Stimulated activated naive CD8-positive, alpha-beta T cell treated with anti-CD3 and anti-CD28 coated beads, Interleukin-15, amount 100 ng/mL, for 72 hours (primary cell): ENCODE data around the gene MAP3K20.
"Not testable (repeated sequence)": the region's sequence is repeated elsewhere in the genome, so short reads cannot be mapped to it uniquely, and the experiment has no call there.

Experiments used
- ATAC-seq: fragments of 150-1000 bp; cut with Tn5 transposase; 2 replicates; pipeline ENCODE4 v1.10.0; 2021; ENCODE audit warnings: mild to moderate bottlenecking, moderate library complexity
- DNase-seq, 2 donors: peaks; one replicate each; pipeline ENCODE4 v3.0.0; 2021 to 2022
- H3K27ac Mint-ChIP-seq, 2 donors: one replicate each; pipeline ENCODE4 v1.8.0; 2022; ENCODE audit warnings: mild to moderate bottlenecking in 2 of 2, mixed read lengths in 2 of 2, moderate library complexity in 2 of 2
- H3K27me3 Mint-ChIP-seq: one replicate; pipeline ENCODE4 v1.8.0; 2022; ENCODE audit warnings: mixed read lengths
- H3K4me1 Mint-ChIP-seq: one replicate; pipeline ENCODE4 v1.8.0; 2022; ENCODE audit warnings: mild to moderate bottlenecking, mixed read lengths
- H3K4me3 Mint-ChIP-seq, 2 donors: one replicate each; pipeline ENCODE4 v1.8.0; 2022; ENCODE audit warnings: mild to moderate bottlenecking in 2 of 2, mixed read lengths in 2 of 2, moderate library complexity in 1 of 2
- H3K9me3 Mint-ChIP-seq, 2 donors: one replicate each; pipeline ENCODE4 v1.8.0; 2022; ENCODE audit warnings: mixed read lengths in 2 of 2

Gene MAP3K20

GRCh38 chr2:173075781-173076580 lies at the start of gene MAP3K20:
TSS of gene MAP3K20 (plus strand) at chr2:173075846. CDS start at chr2:173091032, 15,186 bp downstream.
- H3K9me3 Mint-ChIP-seq: no peaks in the 10 kb centered on the region
- H3K4me1 Mint-ChIP-seq: peaks cover 30% of the 10 kb centered on the region
- peak within 1 kb of the TSS; percentile 80 to 87 for H3K27ac Mint-ChIP-seq
- DNase-seq (peak; percentile 36 to 55), ATAC-seq (peak; percentile 82)
- H3K4me3 Mint-ChIP-seq: peak within 1 kb of the TSS; percentile 81 to 86
- H3K27me3 Mint-ChIP-seq: peaks cover 45% of the 10 kb centered on the region

GRCh38 chr2:173026479-173026878 lies 49.2 kb upstream of the MAP3K20 start:
- no peak for ATAC-seq
- H3K4me1 Mint-ChIP-seq: peaks cover 7% of the 10 kb centered on the region
- no peak for DNase-seq
- H3K4me3 Mint-ChIP-seq: no peak overlapping the region
- H3K9me3 Mint-ChIP-seq: no peaks in the 10 kb centered on the region
- no peak overlapping the region for H3K27ac Mint-ChIP-seq
- peaks cover 7% of the 10 kb centered on the region for H3K27me3 Mint-ChIP-seq

GRCh38 chr2:173027181-173028128 lies 48.2 kb upstream of the MAP3K20 start:
- peaks cover 7% of the 10 kb centered on the region for H3K27me3 Mint-ChIP-seq
- DNase-seq: peak; percentile 66 to 68
- ATAC-seq: peak; percentile 52
- H3K27ac Mint-ChIP-seq: peak overlapping the region in 1 of 2 donors; percentile 19
- H3K4me1 Mint-ChIP-seq: peaks cover 7% of the 10 kb centered on the region
- H3K9me3 Mint-ChIP-seq: no peaks in the 10 kb centered on the region
- H3K4me3 Mint-ChIP-seq: no peak overlapping the region

- Mint-ChIP-seq H3K4me1 (peaks cover 7% of the 10 kb centered on the region), H3K27ac (no peak overlapping the region), H3K4me3 (no peak overlapping the region), H3K9me3 (no peaks in the 10 kb centered on the region), H3K27me3 (peaks cover 7% of the 10 kb centered on the region)
- no peak for DNase-seq
- ATAC-seq: no peak
Measured at GRCh38 chr2:173028141-173028540, 47.5 kb upstream of the MAP3K20 start.

DNA sequence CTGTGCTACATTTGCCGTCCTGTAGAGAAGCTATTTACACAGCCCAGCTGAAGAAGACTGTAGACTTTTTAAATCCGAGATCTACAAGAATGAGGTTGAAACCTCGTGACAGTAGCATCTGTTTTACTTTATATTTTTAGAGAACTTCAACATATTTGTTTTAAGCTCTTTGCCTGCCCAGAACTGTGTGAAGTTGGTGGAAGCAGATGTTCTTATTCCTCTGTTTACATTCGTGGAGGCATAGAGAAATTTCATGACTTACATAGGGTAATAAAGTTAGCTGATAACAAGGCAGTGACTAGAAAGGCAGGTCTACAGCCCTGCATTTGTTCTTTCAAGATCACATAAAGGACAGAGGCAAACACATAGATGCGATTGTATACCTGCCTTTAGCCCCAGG lies 47.0 kb upstream of the MAP3K20 start:
- DNase-seq (no peak), ATAC-seq (no peak)
- H3K4me3 Mint-ChIP-seq: no peak overlapping the region
- H3K4me1 Mint-ChIP-seq: peaks cover 7% of the 10 kb centered on the region
- no peaks in the 10 kb centered on the region for H3K9me3 Mint-ChIP-seq
- peaks cover 7% of the 10 kb centered on the region for H3K27me3 Mint-ChIP-seq
- no peak overlapping the region for H3K27ac Mint-ChIP-seq

DNA sequence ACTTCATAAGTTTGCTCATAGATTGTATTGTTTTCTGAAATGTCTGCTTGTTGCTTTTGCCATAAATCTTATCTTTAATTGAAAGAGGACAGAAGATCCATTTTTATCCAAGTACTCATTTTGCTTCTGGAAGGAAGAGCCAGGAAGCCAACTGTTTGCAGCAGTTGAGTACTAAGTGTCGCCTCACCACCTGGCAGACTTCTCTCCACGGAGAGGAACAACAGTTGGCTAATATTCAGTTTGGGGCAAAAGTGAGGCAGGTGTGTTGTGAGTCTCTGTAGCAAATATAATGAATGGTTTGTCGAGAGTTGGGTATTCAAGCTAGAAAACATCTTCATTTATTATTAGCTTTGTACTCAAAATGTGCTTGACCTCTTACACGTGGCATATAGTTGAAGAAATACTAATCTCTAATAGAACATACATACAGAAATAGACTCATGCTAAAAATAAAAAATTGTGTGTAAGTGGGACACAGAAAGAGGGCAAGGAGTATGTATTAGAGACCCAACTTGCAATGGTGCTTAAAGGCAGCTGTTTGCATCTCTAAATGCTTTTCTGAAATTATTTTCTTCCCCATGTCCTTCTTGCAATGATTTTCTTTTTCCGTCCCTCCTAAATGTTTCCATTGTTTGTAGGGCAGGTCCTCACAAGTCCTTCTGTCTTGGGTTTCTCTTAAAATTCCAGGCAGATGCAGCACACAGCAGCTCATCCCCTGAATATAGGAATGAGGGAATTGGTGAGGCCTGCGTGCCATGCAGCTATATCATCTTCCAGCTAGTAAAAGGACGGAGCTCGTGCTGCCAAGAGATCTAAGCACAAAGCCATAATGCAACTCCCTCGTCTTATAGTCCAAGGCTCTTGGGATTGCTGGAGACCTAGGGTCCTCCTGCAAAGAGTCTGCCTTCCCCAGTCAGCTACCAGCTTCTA lies 44.8 kb upstream of the MAP3K20 start:
- Mint-ChIP-seq H3K27me3 (peaks cover 14% of the 10 kb centered on the region), H3K27ac (no peak overlapping the region)
- no peak for ATAC-seq

DNA sequence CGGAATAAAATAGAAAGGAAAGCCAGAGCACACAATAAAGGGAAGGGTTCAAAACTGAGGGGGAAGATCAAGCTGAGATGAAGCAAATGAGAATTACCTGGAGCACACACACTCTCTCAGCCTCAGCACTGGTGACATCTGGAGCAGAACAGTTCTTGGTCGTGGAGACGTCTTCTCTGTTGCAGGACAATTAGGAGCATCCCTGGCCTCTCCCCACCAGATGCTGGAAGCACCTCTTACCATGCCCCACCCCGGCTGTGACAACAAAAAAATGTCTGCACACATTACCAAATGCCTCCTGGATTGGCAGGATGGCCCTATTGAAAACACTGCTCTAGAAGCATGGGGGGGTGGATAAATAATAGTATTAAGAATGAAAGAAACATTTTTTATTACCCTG lies 43.6 kb upstream of the MAP3K20 start:
- no peak for DNase-seq
- no peaks in the 10 kb centered on the region for H3K9me3 Mint-ChIP-seq
- peak overlapping the region in 1 of 2 donors; percentile 68 for H3K27ac Mint-ChIP-seq
- ATAC-seq: no peak
- H3K27me3 Mint-ChIP-seq: peaks cover 14% of the 10 kb centered on the region
- H3K4me3 Mint-ChIP-seq: no peak overlapping the region
- H3K4me1 Mint-ChIP-seq: peaks cover 15% of the 10 kb centered on the region

More for the DNA sequence above, 44.8 kb upstream of the MAP3K20 start:
- Mint-ChIP-seq H3K4me1 (peaks cover 15% of the 10 kb centered on the region), H3K4me3 (no peak overlapping the region), H3K9me3 (no peaks in the 10 kb centered on the region)
- DNase-seq: no peak

- H3K9me3 Mint-ChIP-seq: no peaks in the 10 kb centered on the region
- no peak overlapping the region for H3K27ac Mint-ChIP-seq
- ATAC-seq (no peak), DNase-seq (no peak)
- peaks cover 7% of the 10 kb centered on the region for H3K4me1 Mint-ChIP-seq
- peaks cover 14% of the 10 kb centered on the region for H3K27me3 Mint-ChIP-seq
- H3K4me3 Mint-ChIP-seq: no peak overlapping the region
Measured at GRCh38 chr2:173033084-173033483, 42.6 kb upstream of the MAP3K20 start.

- peaks cover 14% of the 10 kb centered on the region for H3K27me3 Mint-ChIP-seq
- no peaks in the 10 kb centered on the region for H3K9me3 Mint-ChIP-seq
- peaks cover 7% of the 10 kb centered on the region for H3K4me1 Mint-ChIP-seq
- no peak overlapping the region for H3K27ac Mint-ChIP-seq
- DNase-seq: no peak
- H3K4me3 Mint-ChIP-seq: no peak overlapping the region
- ATAC-seq: no peak
Measured at GRCh38 chr2:173034143-173034542, 41.5 kb upstream of the MAP3K20 start.

DNA sequence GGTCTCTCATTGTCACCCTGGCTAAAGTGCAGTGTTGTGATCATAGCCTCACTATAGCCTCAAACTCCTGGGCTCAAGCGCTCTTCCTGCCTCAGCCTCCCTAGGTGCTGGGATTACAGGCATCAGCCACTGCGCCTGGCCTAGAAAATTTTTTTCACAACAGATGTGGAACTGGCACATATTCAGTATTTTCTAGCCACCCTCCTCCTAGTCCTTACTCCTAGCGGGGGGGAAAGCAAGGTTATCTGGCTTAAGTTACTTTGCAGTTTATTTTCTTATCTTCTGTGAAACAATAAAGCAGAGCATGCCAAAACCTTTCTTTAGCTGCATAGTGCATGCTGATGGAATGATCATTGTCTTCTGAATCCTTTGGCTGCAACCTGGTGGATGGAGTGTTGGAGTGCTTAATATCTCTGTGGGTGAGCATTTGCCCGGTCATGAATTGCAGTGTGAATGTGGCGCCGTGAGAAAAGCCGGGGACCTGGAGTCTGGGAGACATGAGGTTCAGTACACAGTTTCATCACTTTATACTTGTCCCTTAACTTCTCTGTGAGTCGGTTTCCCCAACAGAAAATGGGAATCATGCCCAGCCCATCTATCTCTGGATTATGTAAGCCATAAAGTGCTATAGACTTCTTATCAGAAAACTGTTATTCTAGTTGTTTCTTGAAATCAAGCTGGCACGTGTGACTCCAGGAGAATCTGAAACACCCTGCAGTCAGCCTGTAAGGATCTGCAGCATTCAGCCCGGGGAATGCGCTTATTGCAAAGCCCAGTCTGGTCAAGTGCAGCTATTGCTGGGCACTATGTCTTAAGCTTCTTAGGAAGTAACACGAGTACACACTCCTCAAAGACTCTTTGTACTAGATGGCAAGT lies 38.2 kb upstream of the MAP3K20 start:
- no peak for DNase-seq
- ATAC-seq: no peak
- no peak overlapping the region for H3K27ac Mint-ChIP-seq
- peaks cover 7% of the 10 kb centered on the region for H3K27me3 Mint-ChIP-seq
- H3K4me1 Mint-ChIP-seq: peaks cover 7% of the 10 kb centered on the region
- H3K9me3 Mint-ChIP-seq: no peaks in the 10 kb centered on the region
- no peak overlapping the region for H3K4me3 Mint-ChIP-seq

- peak overlapping the region in 1 of 2 donors; percentile 14 for H3K27ac Mint-ChIP-seq
- not testable (repeated sequence) for H3K9me3 Mint-ChIP-seq, H3K27me3 Mint-ChIP-seq, H3K4me3 Mint-ChIP-seq, DNase-seq, H3K4me1 Mint-ChIP-seq, ATAC-seq
Measured at GRCh38 chr2:173038257-173038656, 37.4 kb upstream of the MAP3K20 start.

DNA sequence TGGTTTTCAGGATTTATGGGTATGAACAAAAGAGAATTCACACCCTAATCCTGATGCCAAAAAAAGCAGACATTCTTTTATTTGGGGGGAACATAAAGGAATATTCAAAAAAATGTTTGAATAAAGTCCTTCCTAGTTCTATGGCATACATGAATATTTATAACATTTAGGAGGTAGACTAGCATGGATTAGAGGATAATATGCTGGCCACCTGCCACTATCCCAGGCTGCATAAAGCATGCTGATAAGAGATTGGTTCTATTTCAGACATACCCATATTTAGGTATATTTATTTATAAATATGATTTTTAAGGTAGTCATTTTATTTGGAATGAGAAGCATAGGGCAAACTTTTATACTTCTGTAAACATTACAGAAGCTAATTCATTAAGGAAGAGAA lies 34.9 kb upstream of the MAP3K20 start:
- Mint-ChIP-seq H3K4me1 (no peaks in the 10 kb centered on the region), H3K27ac (no peak overlapping the region), H3K27me3 (no peaks in the 10 kb centered on the region), H3K9me3 (no peaks in the 10 kb centered on the region), H3K4me3 (no peak overlapping the region)
- ATAC-seq (no peak), DNase-seq (no peak)

- no peak overlapping the region for H3K27ac Mint-ChIP-seq
- H3K4me1 Mint-ChIP-seq: peaks cover 3% of the 10 kb centered on the region
- H3K9me3 Mint-ChIP-seq: no peaks in the 10 kb centered on the region
- no peaks in the 10 kb centered on the region for H3K27me3 Mint-ChIP-seq
- no peak for DNase-seq
- no peak for ATAC-seq
- no peak overlapping the region for H3K4me3 Mint-ChIP-seq
Measured at GRCh38 chr2:173043476-173043875, 32.2 kb upstream of the MAP3K20 start.

DNA sequence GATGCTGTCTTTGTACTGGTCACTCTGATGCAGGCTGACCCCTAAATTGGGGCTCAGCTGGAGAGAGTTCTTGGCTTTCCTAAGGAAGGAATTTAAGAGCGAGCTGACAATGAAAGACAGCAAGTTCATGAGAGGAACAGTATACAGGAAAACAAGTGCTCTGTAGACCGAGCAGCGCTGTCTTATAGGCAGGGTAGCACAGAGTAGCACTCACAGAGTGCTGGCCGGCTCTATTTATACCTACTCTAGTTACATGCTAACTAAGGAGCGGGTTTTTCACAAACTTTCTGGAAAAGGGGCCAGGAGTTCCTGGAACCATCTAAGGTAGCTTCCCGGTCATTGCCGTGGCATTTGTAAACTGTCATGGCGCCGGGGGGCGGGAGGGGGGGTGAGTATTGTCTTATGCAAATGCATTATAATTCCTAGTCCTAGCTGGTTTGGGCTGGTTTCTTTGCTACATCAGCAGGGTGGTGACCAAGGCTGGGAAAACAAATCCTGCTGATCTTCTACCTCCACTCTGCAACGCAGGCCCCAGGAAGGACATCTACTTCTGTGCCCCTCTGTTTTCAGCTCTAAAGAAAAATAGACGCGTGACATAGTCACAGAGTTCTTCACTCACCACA lies 31.6 kb upstream of the MAP3K20 start:
- H3K27me3 Mint-ChIP-seq: no peaks in the 10 kb centered on the region
- H3K27ac Mint-ChIP-seq: no peak overlapping the region
- peaks cover 8% of the 10 kb centered on the region for H3K4me1 Mint-ChIP-seq
- H3K9me3 Mint-ChIP-seq: no peaks in the 10 kb centered on the region
- no peak overlapping the region for H3K4me3 Mint-ChIP-seq
- ATAC-seq (no peak), DNase-seq (no peak)
